HG03469 (cell line): ENCODE measurements around the gene C2CD3.
"Not testable (repeated sequence)": the region's sequence is repeated elsewhere in the genome, so short reads cannot be mapped to it uniquely, and the experiment has no call there.

Experiments used
- ATAC-seq: cut with Tn5 transposase; IDR thresholded peaks from one replicate; pipeline ENCODE4 v1.9.1; 2021; ENCODE audit warnings: mild to moderate bottlenecking, moderate library complexity, moderate number of reproducible peaks; ENCODE audit not compliant: unreplicated experiment

Gene C2CD3

DNA sequence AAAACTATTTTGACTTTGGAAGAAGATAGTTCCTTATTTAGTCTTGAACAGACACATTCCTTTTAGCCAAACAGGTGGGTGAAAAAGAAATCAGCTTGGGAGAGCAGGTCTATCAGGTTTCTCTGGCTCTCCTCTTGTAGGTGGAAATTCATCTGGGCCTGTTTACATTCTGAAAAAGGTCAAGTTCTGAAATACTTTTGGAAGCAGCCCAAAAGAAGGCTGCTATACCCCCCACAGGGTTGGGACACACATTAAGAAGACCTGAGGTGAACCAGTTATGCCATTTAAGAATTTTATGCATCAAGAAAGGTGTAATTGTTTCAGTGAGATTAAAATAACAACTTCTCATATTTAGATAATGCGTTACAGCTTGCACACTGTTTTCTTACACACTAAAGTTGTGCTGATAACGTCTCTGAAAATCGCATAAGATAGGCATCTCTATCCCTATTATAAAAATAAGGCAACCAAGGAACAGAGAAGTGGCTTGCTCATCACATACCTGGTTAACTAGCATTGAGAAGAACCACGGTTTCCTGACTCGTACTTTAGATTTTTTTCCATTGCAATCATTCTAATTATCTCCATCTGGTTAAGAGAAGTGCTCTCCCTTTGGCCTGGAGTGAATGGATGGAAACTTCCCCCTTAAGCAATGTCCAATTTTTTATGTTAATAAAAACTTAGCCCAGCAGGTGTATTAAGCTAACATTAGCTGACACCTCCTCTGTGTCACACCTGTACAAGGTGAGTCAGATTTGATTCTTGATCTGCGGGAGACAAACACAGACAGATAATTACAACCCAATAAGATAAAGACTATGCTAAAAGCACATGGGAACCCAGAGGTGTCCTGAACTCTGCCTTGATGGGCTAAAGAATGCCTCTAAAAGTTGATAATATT is 101.4 kb downstream of the C2CD3 start:
- no peak for ATAC-seq

DNA sequence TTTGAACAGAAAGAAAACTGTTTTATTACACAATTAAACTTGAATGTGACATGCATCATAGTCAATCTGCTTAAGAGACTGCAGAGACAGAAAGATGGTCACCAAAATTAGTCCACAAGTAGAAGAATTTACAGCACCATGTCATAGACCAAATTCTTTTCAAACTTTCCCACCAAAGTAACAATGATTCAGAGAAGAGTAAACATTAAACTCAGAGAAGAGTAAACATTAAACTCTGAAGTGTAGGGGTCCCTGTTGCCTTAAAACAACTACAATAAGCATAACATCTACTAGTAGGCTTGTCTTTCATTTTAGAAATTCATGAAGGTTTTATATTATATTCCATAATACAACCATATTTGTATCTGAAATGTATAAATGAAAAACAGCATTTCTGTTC is 104.1 kb downstream of the C2CD3 start:
- ATAC-seq, result not testable (repeated sequence)

DNA sequence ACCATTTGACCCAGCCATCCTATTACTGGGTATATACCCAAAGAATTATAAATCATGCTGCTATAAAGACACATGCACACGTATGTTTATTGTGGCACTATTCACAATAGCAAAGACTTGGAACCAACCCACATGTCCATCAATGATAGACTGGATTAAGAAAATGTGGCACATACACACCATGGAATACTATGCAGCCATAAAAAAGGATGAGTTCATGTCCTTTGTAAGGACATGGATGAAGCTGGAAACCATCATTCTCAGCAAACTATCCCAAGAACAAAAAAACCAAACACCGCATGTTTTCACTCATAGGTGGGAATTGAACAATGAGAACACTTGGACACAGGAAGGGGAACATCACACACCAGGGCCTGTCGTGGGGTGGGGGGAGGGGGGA is 105.3 kb downstream of the C2CD3 start:
- ATAC-seq, result not testable (repeated sequence)

DNA sequence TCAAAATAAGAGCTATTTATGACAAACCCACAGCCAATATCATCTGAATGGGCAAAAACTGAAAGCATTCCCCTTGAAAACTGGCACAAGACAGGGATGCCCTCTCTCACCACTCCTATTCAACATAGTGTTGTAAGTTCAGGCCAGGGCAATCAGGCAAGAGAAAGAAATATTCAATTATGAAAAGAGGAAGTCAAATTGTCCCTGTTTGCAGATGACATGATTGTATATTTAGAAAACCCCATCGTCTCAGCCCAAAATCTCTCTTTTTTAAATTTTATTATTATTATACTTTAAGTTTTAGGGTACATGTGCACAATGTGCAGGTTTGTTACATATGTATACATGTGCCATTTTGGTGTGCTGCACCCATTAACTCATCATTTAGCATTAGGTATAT is 107.2 kb downstream of the C2CD3 start:
- not testable (repeated sequence) for ATAC-seq

DNA sequence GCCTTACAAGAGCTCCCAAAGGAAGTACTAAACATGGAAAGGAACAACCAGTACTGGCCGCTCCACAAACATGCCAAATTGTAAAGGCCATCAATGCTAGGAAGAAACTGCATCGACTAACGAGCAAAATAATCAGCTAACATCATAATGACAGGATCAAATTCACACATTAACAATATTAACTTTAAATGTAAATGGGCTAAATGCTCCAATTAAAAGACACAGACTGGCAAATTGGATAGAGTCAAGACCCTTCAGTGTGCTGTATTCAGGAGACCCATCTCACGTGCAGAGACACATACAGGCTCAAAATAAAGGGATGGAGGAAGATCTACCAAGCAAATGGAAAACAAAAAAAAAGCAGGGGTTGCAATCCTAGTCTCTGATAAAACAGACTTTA is 109.2 kb downstream of the C2CD3 start:
- not testable (repeated sequence) for ATAC-seq

DNA sequence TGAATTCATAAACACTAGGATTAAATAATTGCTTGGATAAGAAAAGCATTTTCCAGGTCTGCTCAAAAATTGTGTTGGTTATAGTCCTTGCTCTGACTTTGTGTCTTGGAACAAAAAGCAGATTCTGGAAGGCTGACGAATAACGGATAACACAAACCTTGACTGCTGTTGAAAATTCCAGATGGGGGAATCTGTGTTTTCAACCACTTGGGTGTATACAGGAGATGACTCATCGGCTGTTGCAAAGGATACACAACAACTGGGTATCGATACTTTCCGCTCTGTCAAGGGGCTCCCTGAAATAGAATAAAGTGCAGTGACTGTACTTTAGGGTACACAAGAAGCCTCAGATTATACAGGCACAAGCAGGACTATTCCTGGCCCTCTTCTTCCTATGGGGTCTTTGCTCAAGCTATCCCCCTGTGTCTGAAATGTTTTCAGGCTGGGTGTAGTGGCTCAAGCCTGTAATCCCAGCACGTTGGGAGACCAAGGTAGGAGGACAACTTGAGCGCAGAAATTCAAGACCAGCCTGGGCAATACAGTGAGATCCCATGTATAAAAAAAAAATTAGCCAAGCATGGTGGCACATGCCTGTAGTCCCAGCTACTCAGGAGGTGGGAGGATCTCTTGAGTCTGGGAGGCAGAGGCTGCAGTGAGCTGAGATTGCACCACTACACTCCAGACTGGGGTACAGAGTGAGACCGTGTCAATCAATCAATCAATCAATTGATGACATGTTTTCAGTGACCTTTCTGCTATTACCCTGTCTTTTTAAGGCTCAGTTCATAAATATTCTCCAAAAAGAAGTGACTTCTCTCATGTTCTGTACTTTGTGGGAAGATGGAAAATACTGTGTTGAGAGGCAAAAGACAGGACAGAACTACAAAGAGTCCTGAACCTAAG is 113.3 kb downstream of the C2CD3 start:
- no peak for ATAC-seq

DNA sequence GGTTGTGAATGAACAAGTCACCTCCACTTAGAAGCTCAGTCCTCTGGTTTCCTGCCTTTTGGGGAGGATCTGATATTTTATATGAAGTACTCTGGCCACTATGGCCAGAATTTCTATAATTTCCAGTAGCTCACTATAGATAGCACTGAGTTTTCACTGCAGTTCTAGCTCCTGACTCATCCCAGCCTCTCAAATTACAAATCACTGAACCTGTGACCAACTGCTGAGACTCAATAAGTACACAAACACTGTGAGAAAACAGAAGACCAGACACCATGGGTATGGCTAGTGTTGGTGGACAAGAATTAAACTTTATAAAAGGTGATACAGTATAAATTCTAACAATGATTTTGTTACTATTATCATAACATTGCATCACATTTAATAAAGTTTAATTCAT is 114.9 kb downstream of the C2CD3 start:
- ATAC-seq, result no peak

DNA sequence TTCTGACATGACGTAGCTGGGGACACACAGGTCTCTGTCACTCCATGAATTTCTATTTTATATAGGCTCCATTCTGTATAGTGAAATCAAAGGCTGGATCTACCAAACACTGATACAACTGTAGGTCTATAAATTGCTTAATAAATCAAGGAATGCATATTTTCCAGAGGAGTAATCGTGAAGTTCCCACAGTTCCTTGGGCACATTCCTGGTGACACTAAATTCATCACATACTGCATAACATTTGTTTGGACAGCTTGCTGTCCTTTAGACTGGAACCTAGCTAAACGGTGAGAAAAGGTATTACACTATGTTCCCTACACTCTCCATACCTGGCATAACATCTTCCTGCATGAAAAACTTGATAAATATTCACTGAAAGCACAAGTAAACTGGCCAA is 120.3 kb downstream of the C2CD3 start:
- ATAC-seq, result no peak

DNA sequence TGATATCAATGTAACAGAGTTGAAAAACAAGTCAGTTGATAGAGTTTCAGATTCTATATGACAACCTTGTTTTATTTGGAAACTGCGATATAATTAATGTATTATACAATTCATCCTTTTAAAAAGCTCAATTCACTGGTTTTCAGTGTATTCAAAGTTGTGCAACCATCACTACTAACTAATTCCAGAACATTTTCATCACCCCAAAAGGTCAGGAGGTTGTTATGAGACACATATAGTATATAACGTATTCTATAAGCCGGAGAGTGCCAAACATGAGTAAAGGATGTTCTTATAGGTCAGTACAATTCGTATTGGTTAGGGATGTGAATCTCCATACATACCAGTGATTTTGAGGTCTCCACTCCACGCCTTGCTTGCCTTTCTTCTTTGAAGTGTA is 121.8 kb downstream of the C2CD3 start:
- ATAC-seq, result no peak

DNA sequence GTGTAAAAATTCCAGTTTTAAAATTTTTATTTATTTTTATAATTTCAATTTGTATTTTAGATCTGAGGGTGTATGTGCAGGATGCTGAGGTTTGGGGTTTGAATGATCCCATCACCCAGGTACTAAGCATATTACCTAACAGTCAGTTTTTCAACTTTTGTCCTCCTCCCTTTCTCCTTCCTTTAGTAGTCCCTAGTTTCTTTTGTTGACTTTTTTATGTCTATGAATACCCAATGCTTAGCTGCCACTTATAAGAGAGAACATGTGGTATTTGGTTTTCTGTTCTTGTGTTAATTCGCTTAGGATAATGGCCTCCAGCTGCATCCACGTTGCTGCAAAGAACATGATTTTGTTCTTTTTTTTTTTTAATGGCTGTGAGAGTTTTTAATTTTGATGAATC is 126.3 kb downstream of the C2CD3 start:
- ATAC-seq, result no peak

DNA sequence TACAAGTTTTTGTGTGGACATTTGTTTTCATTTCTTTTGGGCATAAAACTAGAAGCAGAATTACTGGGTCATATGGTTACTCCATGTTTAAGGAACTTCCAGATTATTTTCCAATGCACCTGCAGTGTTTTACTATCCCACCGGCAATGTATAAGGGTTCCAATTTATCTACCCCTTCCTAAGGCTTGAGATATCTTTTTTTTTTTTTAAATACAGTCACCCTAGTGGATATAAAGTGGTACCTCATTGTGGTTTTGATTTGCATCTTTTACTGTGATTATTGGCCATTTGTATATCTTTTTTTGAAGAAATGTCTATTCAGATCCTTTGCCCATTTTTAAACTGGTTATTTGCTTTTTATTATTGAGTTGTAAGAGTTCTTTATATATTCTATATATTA is 127.4 kb downstream of the C2CD3 start:
- no peak for ATAC-seq

DNA sequence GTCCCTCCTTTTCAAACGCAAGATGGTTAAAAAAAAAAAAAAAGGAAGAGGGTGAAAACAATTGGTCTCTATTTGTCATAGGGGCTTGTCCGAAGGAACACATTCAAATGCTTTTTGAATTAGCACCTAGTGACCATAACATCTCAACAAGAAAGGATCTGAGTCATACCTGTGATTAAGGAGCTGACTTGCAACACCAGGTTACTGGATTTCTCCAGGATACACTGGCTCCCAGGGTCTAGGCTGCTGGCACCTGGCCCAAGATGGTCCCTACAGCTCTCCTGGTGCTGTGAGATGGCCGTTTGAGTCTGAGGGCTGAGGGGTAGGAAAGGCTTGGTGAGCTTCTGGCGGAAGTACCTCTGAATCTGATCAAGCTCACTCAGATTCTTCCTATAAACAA is 133.5 kb downstream of the C2CD3 start:
- ATAC-seq, result no peak

DNA sequence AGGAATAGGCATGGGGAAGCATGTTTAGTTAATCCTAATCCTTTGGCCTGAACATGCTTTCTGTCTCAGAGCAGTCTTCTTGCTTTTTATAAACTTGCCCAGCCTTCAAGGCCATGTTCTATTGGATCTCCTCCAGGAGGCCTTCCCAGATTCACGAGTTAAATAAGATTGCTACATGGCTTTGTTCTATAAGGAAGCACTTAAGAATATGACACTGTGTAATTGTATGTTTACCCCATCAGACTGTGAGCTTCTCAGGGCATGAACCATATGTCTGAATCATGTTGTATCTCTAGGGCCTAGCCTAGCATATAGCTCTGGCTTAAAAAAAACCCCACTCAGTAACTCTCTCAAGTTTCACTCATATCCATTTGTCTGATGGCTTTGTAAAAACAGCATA is 135.5 kb downstream of the C2CD3 start:
- ATAC-seq, result no peak

DNA sequence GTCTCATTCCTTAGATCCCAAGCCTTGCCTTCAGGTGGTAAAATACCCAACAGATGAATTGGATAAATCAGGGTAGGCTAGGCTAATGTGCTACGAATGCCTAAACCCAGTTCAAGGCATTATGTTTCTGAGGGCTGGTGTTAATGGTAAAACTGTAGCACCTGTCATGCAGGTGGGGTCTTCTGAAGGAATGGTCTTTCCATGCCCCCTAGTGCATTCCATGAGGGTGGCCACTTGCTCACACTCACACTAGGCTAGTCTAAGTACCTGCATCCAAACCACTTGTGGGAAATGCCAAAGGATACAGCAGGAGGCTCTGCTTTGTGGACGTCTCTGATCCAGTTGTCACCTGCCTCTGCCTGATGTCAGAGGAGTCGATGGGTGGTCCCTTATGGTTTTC is 137.8 kb downstream of the C2CD3 start:
- ATAC-seq, result no peak

DNA sequence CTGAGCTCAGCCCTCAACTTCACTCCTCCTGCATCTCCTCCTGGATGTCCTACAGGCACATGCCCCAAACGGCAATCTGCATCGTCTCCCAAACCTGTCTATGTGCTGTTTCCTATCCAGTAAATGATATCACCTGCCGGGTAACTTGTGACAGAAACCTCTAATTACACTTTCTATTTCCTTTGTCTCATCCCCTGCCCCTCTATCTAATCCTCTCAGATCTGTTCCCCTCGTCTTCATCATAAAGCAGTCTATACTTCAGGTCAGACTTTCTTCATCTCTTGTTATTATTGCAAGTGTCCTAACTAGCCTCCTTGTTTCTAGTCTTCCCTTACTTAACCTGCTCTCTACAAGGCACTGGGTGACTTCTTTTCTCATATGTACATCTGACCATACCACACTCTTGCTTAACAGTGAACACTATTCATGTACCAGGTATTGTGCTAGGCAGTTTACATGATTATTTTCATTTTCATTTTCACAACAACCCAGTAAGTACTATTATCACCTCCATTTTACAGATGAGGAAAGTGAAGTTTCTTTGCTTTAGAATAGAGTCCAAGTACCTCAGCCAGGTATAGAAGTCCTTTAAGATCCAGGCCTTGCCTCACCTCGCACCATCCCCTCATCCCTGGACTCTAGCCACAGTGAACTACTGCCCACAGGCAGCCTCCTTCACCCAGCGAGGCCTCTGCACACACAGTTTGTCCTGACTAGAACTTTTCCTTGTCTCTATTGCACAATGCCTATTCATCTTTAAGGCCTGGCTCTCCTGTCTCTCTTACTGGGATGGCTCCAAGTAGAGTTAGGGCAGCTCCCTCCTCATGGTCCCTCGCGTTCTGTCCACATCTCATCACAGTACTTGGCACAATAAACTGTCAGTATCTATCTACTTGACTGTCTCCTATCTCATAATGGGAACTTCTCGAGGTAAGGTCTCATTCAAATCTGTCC is 139.8 kb downstream of the C2CD3 start:
- no peak for ATAC-seq

DNA sequence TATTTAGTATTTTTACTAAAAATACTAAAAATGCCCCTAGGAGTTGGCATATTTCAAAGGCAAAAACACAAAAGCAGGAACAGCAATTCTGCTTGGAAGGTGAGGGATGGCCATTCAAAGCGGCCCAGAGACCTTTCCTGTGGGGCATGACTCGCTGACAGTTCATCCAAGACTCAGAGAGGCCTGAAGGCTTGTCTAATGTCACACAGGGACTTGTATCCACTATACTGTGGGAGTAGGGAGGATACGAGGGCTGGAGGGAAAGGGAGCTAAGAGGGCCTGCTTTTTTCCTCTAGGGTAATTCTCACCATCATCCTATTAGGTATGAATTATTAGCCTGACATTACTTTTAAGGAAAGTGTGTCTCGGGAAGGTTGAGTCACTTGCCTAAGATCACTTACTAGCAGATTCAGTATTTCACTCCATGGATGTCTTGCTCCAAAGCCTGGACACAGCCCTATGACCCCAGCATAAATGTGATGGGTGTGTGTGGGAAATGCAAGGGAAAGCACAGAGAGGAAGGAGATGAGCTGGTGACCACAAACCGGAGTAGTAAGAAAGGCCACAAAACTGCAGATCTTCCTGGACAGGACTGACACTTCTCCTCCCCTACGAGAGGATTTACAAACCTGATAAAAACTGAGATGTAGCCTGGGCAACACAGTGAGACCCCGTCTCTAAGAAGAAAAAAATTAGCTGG is 145.2 kb downstream of the C2CD3 start:
- ATAC-seq, result no peak

DNA sequence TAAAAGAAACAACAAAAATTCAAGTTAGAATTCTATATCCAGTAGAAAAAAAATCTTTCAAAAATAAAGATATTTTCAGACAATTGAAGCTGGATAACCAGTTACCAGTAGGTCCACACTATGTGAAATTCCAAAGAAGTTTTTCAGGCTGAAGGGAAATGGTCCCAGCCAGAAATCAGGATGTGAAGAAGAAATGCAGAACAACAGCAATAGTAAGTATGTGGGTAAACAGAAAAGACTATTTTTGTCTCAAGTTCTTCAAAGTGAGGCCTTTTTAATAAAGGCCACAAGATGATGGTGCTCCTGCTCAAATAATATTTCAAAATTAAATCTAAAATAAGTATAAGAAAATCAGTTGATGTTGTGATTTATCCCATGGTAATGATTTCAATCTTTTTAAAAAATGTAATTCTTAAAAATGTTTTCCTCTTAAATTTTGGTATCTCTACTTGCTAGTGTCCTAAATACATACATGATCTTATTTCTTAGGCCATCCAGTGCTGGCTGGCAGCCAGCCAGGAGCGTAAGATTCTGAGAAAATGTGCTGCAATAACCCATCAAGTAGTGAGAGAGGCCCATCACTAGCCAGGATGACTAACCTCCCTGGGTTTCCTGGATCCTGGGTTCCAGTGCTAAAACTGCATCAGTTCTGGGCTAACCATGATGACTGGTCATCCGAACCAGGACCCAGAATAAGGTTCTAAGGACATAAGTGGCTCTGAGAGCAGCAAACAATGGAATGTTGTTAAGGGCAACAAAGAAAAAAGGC is 146.4 kb downstream of the C2CD3 start:
- no peak for ATAC-seq

DNA sequence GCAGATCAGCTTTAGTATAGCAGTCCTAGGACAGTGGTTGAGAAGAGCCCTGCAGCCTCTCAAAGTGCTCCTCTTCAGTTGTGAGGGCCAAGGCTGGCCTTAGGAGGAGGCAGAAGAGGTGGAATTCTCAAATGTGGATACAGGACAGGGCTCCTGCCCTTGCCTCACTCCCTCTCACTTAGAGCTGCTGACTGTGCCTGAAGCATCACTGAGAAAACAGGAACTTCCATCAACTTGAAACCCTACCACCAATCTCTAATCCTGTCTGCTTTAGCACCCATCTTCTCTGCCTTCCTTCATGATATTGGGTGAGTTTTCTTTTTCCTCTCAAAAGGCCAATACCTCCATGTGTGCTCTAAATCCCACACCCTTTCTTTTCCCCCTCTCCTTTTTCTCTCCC is 147.5 kb downstream of the C2CD3 start:
- no peak for ATAC-seq

DNA sequence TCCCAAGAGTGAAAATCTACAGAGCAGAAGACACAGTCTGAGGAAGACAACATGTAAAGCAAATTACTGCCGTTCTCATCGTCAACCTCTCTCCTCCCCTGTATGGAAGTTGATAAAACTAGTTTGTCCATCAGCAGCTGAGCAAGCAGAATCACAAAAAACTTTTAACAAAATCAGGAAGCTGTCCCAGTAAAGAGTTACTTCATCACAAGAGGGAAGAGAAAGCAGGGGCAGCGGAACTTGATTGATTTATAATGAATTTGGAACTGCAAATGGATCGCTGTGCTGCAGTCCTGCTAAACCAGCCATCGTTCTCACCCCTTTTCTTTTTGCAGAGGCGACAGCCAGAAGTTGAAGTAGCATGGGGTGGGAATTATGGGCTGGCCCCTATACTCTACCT is 148.3 kb downstream of the C2CD3 start:
- no peak for ATAC-seq
